ENCODE data around the gene ABLIM1.

GRCh38 chr10:114501650-114502049 is 156.4 kb downstream of the ABLIM1 start:
- TF ChIP-seq BHLHE40 (IDR thresholded peaks at IDR 0.05; ENCODE audit: borderline replicate concordance) (no peak), FOXK2 (IDR thresholded peaks at IDR 0.05) (no peak), HDGF (IDR thresholded peaks at IDR 0.05; ENCODE audit: borderline replicate concordance) (no peak), ARNT (IDR thresholded peaks at IDR 0.05) (no peak), TARDBP (IDR thresholded peaks at IDR 0.05) (no peak), FOXM1 (IDR thresholded peaks at IDR 0.05; ENCODE audit: borderline replicate concordance) (no peak), NFRKB (IDR thresholded peaks at IDR 0.05) (no peak), SP1 (IDR thresholded peaks at IDR 0.05) (no peak), LEF1 (IDR thresholded peaks at IDR 0.05; ENCODE audit: borderline replicate concordance) (no peak), ZNF384 (IDR thresholded peaks at IDR 0.05) (no peak), SUZ12 (IDR thresholded peaks at IDR 0.05) (no peak), FOXA1 (IDR thresholded peaks at IDR 0.05) (no peak)

Measured in HEK293T (cell line).